GM12878 (cell line): ENCODE results near the gene IPMK.

Experiments used
- CREB1 ChIP-seq: IDR thresholded peaks from 2 replicates; pipeline ENCODE4 v1.6.1; 2012; ENCODE audit warnings: low read depth, mild to moderate bottlenecking, inconsistent platforms
- CUX1 ChIP-seq: IDR thresholded peaks from 2 replicates; pipeline ENCODE4 v1.6.1; 2012; ENCODE audit warnings: improper control_type of control experiment, low read depth, low read length; ENCODE audit not compliant: insufficient replicate concordance
- HDAC6 ChIP-seq: fragments of 200-600 bp; sonication (generic); IDR thresholded peaks from one replicate; pipeline ENCODE4 v1.8.0; 2017; ENCODE audit warnings: antibody characterized with exemption; ENCODE audit not compliant: unreplicated experiment
- JUNB ChIP-seq: IDR thresholded peaks from 2 replicates; pipeline ENCODE4 v1.6.1; 2016; ENCODE audit warnings: antibody characterized with exemption, mild to moderate bottlenecking
- POLR2A ChIP-seq: IDR thresholded peaks from 2 replicates; pipeline ENCODE4 v1.6.1; 2011; ENCODE audit warnings: low read depth, mild to moderate bottlenecking, low read length
- RBBP5 ChIP-seq: fragments of 200-600 bp; sonication (generic); conservative IDR thresholded peaks from 2 replicates; pipeline ENCODE4 v1.6.1; 2016
- RUNX3 ChIP-seq: IDR thresholded peaks from 2 replicates; pipeline ENCODE4 v1.6.1; 2012; ENCODE audit warnings: low read length, inconsistent platforms

GRCh38 chr10:58219875-58220274 lies 47.8 kb downstream of the IPMK start:
- TF ChIP-seq RBBP5 = no peak
- no peak for TF ChIP-seq CREB1
- TF ChIP-seq CUX1 = no peak
- TF ChIP-seq JUNB = no peak
- no peak for TF ChIP-seq HDAC6
- no peak for TF ChIP-seq RUNX3
- no peak for TF ChIP-seq POLR2A
